ENCODE data around the gene ARL6IP5. TPM values are rescaled to one million over a fixed set of nuclear protein-coding genes. Genes with fewer than 3 reads are reported as not detected.

ARL6IP5 gene
- total and polyA plus RNA-seq, 2 of the 13 experiments (the other 11 are each of a cell fraction or from before 2014, with no cell fraction given), result 23.7 to 29.6 TPM

- H3K27me3 ChIP-seq (ENCODE audit: control insufficient read depth in 1 of 2, insufficient read depth in 2 of 2, low read length in 2 of 2), result no peaks in the 10 kb centered on the region
- in situ Hi-C loops (cut with HindIII; ENCODE audit: extremely low pct_ligation_motif_present, low pct_unique_long_range_greater_than_20kb), result no loop called here
- POLR2A ChIA-PET, result no interaction called here
These were observed 11.8 kb upstream of the ARL6IP5 start for GRCh38 chr3:69072928-69073327.

More at GRCh38 chr3:69072928-69073327, 11.8 kb upstream of the ARL6IP5 start:
- Histone ChIP-seq H3K79me2 (ENCODE audit: insufficient read depth, low read length) (peaks cover 10% of the 10 kb centered on the region), H3K9ac (ENCODE audit: insufficient read depth, low read depth, low read length) (no peak overlapping the region), H3K4me2 (ENCODE audit: low read depth, low read length) (no peak overlapping the region), H3K4me3 (replicated peaks in 1 of 3; ENCODE audit: insufficient read depth in 1 of 3, low read depth in 2 of 3, low read length in 3 of 3) (no peak overlapping the region), H3K27ac (ENCODE audit: extremely low read length, insufficient read depth, low read length) (no peak overlapping the region), H3K4me1 (ENCODE audit: insufficient read depth, low read length) (peaks cover 4% of the 10 kb centered on the region), H3K36me3 (replicated peaks in 1 of 2; ENCODE audit: control insufficient read depth in 1 of 2, insufficient read depth in 2 of 2, low read length in 2 of 2) (peaks cover 1 to 14% of the 10 kb centered on the region in 2 experiments; a peak in 3 of 5 replicates), H2AFZ (ENCODE audit: low read length) (no peak overlapping the region), H3K9me3 (ENCODE audit: low read length) (no peaks in the 10 kb centered on the region), H4K20me1 (ENCODE audit: insufficient read depth, low read length) (no peaks in the 10 kb centered on the region)
- WGBS (ENCODE audit: low lambda C conversion rate), result 97% methylated on average over 3 of the region's 3 CpGs
- CTCF ChIA-PET (ENCODE audit: low intra/inter-chr PET ratio, low total read pairs), result no interaction called here
- FAIRE-seq (no peak), ATAC-seq (no peak), DNase-seq (ENCODE audit: low spot score) (no peak)
- BruUV-seq (replicated peaks), result no TSS peak
- no peak for TF ChIP-seq CBX5 (CRISPR knock-in tag; IDR thresholded peaks at IDR 0.05; ENCODE audit: borderline replicate concordance)
- no peak for TF ChIP-seq NCOR1 (IDR thresholded peaks at IDR 0.05; ENCODE audit: borderline replicate concordance, low read length)
- TF ChIP-seq MAFF (IDR thresholded peaks at IDR 0.05; ENCODE audit: low read depth, low read length), result no peak
- TF ChIP-seq, protein P1, sequence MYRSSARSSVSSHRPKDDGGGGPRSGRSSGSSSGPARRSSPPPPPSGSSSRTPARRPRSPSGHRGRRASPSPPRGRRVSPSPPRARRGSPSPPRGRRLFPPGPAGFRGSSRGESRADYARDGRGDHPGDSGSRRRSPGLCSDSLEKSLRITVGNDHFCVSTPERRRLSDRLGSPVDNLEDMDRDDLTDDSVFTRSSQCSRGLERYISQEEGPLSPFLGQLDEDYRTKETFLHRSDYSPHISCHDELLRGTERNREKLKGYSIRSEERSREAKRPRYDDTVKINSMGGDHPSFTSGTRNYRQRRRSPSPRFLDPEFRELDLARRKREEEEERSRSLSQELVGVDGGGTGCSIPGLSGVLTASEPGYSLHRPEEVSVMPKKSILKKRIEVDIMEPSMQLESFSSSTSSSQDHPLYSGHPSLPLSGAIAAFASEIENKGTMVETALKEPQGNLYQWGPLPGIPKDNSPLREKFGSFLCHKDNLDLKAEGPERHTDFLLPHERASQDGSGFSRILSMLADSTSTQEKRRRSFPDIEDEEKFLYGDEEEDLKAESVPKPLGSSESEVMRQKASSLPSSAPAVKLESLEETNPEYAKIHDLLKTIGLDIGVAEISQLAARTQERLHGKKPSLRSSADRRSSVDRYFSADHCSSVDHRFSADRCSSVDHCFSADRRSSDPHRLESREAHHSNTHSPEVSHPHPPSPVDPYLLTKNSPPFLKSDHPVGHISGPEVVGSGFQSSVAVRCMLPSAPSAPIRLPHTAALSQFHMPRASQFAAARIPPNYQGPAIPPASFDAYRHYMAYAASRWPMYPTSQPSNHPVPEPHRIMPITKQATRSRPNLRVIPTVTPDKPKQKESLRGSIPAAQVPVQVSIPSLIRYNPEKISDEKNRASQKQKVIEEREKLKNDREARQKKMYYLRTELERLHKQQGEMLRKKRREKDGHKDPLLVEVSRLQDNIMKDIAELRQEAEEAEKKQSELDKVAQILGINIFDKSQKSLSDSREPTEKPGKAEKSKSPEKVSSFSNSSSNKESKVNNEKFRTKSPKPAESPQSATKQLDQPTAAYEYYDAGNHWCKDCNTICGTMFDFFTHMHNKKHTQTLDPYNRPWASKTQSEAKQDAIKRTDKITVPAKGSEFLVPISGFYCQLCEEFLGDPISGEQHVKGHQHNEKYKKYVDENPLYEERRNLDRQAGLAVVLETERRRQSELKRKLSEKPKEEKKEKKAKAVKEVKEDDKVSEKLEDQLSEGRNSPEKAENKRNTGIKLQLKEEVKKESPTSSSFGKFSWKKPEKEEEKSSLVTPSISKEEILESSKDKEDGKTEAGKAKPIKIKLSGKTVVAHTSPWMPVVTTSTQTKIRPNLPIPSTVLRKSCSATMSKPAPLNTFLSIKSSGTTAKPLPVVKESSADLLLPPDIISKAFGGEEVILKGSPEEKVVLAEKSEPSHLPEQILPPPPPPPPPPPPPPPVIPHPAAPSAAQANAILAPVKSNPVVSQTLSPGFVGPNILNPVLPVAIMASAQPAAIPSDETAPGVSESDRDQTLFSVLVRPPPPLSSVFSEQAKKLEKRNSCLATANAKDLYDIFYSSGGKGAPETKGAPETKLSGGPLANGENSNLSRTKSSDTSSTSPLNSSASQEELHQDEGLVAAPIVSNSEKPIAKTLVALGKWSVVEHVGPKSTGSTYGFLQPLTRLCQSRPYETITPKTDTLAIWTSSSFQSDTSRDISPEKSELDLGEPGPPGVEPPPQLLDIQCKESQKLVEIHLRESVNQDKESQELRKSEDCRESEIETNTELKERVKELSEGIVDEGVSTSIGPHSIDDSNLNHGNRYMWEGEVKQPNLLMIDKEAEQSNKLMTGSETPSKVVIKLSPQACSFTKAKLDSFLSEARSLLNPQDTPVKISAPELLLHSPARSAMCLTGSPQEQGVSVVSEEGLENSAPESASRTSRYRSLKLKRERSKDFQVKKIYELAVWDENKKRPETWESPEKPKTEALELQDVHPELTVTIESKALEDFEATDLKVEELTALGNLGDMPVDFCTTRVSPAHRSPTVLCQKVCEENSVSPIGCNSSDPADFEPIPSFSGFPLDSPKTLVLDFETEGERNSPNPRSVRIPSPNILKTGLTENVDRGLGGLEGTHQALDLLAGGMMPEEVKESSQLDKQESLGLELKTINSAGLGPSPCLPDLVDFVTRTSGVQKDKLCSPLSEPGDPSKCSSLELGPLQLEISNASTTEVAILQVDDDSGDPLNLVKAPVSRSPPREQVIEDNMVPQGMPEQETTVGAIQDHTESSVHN (CRISPR knock-in tag; IDR thresholded peaks at IDR 0.05), result no peak
- no peak for TF ChIP-seq SCMH1 (CRISPR knock-in tag; IDR thresholded peaks at IDR 0.05; ENCODE audit: borderline replicate concordance)
- intact Hi-C loops (cut with micrococcal nuclease; ENCODE audit: unreplicated experiment), result no loop called here

All from HepG2 (cell line).